GM21381 (cell line): Measurements from ENCODE around the gene MMUT.
"Not testable (repeated sequence)": the region's sequence is repeated elsewhere in the genome, so short reads cannot be mapped to it uniquely, and the experiment has no call there.

Source experiments
- ATAC-seq: cut with Tn5 transposase; IDR thresholded peaks from one replicate; pipeline ENCODE4 v1.9.1; 2021; ENCODE audit warnings: mild to moderate bottlenecking, moderate library complexity; ENCODE audit not compliant: unreplicated experiment

The MMUT gene

DNA sequence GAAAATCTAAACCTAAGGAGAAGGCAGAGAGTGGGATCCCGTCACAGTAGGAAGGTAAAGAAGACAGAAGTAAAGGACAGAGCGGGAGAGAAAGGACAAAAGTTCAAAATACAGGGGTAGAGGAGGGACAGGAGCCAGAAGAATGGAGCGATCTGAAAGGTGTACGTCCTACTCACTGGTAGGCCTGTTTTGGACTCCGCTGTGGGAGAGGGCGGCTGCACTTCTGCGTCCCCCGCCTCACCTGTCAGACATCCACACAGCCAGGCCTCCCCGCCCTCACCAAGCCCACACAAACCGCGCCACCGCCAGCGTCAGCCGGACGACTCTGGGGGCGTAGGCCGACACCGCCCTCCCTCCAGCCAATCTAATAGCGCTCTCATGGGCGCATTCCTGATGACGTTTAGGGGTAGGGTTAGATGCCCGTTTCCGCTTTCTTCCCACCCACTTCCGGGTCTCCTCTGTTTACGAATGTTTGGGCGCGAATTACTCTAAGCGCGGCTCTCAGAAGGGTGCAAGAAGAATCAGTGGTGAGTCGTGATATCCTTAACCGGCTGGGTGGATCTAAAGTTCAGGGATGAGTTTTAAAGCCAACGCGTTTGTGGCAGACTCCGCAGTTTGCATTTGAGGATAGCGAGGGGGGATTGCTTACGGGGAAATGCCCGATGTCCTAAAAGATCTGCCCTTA, at the start of gene MMUT, which contains the start of gene CENPQ:
TSS of gene MMUT (minus strand) at position 327 of the 685 bp plus-strand sequence. CDS start 3,787 bp downstream, outside the sequence.
TSS of gene CENPQ (plus strand) at position 444 of the 685 bp plus-strand sequence. CDS start 6,807 bp downstream, outside the sequence.
- peak; percentile 99 for ATAC-seq

DNA sequence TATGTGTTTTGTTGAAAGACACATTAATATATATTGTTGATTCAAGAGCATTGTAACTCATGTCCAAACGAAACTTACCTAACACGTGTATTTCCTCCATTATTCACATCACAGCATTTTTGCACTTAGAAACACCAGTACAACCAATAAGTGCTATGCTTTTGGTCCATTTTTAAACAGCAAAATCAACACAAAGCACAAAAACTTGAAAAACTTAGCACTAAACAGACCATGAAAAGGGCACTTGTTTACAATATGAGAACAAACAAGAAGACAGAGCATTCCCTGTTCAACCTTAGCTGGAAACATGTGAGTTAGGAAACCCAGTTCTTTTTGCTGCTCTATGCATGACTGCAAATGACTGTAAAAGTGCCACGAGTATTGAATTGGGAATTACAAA, 46.3 kb upstream of the MMUT start:
- no peak for ATAC-seq

DNA sequence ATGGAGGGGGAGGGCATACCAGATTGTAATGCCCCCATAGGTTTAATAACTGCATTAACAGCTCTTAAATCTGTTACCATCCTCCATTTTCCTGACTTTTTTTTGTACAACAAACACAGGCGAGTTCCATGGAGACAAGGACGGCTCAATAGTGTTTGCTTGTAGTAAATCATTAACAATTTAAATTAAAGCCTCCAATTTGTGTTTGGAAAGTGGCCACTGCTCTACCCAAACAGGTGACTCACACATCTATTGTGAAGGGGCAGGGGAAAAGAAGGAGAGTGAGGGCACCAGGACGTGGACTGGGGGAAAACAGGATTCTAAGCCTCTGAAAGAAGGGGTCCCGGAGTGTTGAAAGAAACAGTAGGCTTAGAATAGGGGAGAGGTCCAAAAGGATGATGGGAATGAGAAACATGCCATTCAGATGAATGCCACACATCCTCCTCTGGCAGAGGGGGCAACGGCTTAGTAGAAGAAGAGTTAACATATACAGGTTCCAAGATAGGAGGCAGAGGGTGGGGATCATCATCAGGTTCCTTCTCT, 43.6 kb upstream of the MMUT start:
- no peak for ATAC-seq

DNA sequence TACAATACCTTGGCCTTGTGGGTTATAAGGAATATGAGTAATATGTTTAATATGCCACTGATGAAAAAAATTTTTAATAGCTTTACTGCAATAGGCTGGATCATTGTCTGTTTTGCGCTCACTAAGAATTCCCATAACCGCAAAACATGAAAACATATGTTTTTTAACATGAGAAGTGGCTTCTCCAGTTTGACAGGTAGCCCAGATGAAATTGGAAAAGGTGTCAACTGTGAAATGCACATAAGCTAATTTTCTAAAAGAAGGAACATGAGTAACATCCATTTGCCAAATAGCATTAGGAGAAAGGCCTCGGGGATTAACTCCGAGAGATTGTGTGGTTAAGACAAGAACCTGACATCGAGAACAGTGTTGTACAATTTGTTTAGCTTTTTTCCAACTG, 41.6 kb upstream of the MMUT start:
- ATAC-seq: no peak

DNA sequence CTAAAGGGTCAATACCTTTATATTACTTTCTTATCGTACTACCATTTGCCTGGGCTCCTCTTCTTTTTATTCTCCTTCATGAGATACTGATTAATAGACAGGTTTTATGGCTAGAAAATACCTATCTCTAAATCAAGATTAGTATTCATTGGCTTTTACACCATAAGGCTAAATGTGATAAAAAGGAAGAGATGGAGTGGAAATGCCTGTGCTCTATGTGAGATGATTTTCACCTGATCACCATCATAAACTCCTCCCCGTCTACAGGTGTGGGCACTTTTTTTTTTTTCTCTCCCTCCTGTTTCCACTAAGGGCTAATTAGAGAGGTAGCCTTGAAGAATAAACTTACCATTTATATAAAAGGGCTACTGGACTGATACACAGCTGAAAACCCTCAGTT, 36.6 kb upstream of the MMUT start, which contains the start of gene GLYATL3:
TSS of gene GLYATL3 (plus strand) at position 301 of the 400 bp plus-strand sequence. CDS start 12,068 bp downstream, outside the sequence.
- no peak for ATAC-seq

DNA sequence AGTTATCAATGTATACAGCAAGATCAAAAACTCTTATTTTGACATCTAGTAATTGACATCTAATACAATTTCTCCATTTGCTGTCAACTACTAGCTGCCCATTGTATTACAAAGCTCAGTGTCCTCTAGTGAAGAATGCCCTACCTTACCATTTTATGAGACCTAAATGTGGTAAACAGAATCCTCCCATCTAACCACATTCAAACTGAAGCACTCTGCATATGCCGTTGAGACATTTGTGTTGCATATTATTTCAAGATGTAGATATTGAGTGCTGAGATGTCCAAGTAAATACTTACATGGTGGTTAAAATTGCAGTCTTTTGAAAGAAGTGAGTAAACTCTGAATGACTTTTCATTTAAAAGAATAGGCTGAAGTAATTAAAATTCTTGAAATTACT, 36.1 kb upstream of the MMUT start:
- ATAC-seq: no peak

DNA sequence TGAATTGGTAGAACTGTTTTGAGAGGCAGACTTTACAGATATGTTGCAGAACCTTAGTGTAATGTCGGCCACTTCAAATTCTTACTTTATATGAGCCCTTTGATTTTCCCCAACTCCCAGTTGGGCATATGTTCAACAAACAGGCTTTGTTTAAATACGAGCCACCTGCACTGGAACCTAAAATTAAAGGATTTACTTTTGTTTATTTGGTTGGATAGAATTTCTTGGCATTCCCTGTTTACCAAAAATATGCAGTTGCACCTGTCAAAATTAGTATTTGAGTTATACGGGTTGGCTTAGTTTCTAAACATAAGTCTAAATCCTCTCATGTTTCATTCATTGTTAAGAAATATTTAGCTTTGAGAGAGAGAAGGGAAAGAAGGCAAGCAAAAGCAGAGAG, 34.3 kb upstream of the MMUT start:
- ATAC-seq: no peak

DNA sequence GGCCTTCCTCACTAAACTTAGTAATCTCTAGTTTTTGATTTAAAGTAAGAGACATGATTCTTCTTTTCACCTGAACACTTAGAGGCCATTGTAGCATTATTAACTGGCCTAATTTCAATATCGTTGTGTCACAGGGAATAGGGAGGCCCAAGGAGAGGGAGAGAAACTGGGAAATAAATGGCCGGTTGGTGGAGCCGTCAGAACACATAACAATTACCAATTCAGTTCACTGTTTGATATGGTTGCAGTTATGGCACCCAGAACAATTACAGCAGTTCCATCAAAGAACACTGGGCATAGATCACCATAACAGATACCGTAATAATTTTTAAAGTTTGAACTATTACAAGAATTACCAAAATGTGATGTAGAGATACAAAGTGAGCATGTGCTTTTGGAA, 27.6 kb upstream of the MMUT start:
- no peak for ATAC-seq

DNA sequence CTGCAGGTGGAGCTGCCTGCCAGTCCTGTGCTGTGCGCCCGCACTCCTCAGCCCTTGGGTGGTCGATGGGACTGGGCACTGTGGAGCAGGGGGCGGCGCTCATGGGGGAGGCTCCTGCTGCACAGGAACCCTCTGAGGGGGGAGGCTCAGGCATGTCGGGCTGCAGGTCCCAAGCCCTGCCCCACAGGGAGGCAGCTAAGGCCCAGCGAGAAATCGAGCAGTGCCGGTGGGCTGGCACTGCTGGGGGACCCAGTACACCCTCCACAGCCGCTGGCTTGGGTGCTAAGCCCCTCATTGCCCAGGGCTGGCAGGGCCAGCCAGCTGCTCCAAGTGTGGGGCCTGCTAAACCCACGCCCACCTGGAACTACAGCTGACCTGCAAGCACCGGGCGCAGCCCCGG, 20.3 kb upstream of the MMUT start:
- ATAC-seq: not testable (repeated sequence)

DNA sequence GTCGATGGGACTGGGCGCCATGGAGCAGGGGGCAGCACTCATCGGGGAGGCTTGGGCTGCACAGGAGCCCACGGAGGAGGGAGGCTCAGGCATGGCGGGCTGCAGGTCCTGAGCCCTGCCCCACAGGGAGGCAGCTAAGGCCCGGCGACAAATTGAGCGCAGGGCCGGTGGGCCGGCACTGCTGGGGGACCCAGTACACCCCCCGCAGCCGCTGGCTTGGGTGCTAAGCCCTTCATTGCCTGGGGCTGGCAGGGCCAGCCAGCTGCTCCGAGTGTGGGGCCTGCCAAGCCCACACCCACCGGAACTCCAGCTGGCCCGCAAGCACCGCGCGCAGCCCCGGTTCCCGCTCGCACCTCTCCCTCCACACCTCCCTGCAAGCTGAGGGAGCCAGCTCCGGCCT, 18.8 kb upstream of the MMUT start:
- not testable (repeated sequence) for ATAC-seq

DNA sequence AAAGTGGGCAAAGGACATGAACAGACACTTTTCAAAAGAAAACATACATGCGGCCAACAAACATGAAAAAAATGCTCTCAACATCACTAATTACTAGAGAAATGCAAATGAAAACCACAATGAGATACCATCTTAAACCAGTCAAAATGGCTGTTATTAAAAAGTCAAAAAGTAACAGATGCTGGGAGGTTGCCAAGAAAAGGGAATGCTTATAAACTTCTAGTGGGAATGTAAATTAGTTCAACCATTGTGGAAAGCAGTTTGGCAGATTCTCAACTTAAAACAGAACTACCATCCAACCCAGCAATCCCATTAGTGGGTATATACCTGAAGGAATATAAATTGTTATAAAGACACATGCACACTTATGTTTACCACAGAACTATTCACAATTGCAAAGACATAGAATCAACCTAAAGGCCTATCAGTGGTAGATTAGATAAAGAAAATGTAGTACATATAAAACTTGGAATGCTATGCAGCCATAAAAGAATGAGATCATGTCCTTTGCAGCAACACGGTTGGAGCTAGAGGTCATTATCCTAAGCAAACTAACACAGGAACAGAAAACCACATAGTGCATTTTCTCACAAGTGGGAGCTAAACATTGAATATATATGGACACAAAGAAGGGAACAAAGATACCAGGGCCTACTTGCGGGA, 16.4 kb upstream of the MMUT start:
- no peak for ATAC-seq

DNA sequence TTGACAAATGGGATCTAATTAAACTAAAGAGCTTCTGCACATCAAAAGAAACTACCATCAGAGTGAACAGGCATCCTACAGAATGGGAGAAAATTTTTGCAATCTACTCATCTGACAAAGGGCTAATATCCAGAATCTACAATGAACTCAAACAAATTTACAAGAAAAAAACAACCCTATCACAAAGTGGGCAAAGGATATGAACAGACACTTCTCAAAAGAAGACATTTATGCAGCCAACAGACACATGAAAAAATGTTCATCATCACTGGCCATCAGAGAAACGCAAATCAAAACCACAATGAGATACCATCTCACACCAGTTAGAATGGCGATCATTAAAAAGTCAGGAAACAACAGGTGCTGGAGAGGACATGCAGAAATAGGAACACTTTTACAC, 13.5 kb upstream of the MMUT start:
- not testable (repeated sequence) for ATAC-seq

DNA sequence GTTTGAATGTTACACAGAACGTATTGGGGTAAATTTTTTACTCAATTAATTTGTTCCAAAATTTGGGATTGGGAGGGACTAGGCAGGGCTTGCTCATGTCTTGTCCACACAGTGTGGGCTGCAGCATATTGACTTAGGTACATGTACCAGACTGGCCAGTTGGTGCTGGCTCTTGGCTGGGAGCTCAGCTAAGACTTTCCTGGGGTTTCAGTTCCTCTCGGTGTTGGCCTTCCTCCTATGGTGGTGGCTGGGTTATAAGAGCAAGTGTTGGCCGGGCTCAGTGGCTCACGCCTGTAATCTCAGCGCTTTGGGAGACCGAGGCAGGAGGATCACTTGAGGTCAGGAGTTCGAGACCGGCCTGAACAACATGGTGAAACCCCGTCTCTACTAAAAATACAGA, 5.0 kb upstream of the MMUT start:
- ATAC-seq: no peak

DNA sequence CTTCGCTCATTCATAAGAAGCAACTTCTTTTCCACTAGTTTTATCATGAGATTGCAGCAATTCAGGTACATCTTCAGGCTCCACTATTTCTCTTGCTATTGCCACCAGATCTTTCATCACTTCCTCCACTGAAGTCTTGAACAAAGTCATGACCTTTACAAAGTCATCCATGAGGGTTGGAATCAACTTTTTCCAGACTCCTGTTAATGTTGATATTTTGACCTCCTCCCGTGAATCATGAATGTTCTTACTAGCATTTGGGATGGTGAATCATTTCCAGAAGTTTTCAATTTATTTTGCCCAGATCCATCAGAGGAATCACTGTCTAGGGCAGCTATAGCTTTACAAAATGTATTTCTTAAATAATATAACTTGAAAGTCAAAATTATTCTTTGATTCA, 1.6 kb upstream of the MMUT start:
- ATAC-seq: no peak

DNA sequence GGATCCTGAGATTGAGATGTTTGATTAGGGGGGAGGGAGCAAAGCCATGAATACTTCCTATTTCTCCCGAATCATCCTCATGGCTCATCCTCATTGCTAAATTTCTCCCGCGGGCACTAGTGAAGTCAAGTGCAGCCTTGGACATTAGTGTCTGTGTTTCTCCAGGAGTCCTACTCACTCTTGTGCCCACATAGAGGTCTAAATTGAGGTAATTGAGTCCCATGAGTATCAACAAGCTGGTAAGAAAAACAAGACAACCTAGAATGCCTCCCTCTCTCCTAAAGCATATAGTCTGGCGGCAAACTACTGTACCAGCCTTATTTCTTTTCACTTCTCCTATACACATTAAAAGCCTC, 537 bp upstream of the MMUT start:
- ATAC-seq: peak; percentile 0

DNA sequence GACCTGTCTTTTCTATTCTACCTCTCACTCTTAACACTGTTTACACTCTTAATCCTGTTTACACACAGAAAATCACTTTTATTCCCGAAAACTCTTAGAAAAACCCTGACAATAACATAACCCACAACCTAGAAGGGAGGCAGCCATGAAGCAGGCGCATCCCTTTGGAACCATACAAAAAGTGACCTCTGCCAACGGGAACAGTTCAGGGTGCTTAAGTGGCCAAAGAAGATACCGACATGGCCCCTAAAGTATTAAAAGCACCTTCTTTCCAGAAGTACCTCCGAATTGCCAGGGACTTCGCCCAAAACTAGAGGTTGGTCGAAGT, 490 bp downstream of the MMUT start:
- peak; percentile 2 for ATAC-seq

DNA sequence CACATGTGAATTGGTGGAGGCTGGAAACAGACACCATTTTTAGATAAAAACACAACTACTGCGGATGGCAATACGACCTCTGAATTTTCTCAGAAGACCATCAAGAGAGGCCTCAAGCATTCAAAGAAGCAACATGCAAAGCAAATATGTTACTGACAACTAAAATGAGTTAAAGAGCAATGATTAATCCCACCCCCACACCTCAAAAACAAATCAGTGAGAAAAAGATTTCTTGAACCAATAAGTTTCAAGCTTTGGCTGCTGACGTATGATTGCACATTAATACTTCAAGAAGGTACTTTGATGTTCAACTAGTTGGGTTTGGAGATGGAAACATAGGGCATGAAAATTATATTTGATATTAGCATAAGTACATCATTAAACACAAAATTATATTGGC, 982 bp downstream of the MMUT start:
- ATAC-seq: no peak

DNA sequence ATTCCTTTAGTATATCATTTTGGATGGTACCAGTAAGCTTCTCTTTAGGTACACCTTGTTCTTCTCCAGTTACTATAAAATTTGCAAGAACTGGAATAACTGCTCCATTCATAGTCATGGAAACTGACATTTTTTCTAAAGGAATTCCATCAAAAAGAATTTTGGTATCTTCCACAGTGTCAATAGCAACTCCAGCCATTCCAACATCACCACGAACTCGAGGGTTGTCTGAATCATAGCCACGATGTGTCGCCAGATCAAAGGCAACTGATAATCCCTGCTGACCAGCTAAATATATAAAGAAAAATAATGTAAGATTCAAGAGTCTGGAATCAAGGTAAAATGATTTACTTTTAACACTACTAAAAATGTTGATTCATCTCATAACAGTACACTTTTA, 5.3 kb downstream of the MMUT start:
- no peak for ATAC-seq

DNA sequence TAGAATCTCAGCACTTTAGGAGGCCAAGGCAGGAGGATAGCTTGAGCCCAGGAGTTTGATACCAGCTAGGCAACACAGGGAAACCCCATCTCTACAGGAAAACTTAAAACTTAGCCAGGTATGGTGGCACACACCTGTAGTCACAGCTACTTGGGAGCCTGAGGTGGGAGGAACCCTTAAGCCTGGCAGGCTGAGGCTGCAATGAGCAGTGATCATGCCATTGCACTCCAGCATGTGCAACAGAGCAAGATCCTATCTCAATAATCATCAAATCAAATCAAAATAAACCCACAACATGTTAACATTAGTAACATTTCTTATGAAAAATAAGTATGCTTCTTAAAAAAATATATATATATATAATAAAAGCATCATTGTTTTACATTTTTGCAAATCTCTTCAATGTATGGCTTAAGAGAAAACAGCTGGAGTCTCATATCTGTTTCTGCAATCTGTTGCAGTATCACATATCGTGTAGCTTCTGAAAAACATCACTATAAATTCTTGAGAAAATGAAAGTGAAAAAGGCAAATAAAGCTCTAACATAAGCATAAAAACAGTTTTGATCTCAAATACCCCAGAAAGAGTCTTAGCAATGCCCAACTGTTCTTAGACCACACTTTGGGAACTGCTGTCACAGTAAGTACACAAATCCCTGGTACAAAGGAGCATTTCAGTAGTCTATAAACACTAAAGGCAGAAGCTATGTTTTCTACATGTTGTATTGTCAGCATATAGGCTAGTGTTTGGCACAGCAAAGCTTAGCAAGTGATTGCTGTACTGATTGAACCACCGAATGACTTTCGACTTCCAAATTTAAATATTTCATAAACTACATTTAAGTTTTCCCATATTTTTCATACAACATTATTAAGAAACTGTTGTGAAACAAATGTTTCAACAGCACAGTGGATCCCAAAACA, 8.0 kb downstream of the MMUT start:
- ATAC-seq: peak; percentile 66

DNA sequence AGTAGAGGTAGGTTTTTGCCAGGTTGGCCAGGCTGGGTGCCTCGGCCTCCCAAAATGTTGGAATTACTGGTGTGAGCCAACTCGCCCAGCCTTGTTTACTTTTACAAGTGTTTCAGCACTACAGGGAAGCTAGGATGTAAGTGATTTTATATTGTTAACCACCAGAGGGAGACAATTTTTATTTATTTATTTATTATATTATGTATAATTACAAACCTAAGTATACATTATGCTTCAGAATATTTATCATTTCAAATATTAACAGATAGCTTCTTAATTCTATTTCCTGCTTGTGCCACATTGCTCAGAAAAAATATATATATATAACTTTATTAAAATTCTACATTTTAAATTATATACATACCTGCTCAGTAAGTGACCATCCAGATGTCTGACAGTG, 9.8 kb downstream of the MMUT start:
- ATAC-seq: no peak

DNA sequence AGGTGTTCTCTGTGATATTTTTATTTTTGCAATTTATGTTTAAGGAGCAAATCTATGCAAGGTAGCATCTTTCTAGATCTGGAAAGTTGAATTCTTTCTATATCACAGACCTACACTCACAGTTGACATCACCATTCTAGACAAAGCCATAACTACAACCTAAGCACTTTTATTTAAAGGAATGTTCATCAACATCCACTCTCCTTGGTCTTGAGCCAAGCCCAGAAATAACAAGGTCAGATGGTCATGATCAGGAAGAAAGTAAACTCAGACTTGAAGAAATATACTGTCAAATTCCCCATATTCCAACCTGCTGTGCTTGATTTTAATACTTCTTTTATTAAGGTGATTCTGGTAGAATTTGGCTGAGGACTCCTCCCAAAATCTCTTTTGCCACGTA, 32.2 kb downstream of the MMUT start:
- no peak for ATAC-seq
